ENCODE results near the gene MRTFA.
"Not testable (repeated sequence)": the region's sequence is repeated elsewhere in the genome, so short reads cannot be mapped to it uniquely, and the experiment has no call there.

Gene MRTFA

DNA sequence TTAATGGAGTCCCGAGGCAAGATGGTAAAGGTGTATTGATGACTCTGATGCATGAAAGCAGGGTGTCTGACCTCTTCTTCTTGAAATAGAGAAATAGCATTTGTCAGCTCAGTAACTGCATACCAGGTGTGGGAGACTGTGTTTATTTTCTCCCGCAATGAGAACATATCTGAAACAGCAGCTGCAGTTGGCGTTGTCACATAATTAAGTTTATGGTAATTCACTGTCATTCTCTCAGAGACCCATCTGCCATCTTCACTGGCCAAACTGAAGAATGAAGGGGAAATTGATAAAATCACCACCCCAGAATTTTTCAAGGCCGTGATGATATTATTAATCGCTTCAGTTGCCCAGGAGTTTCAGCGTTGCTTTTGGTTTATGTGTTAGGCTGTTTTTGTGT lies 22.6 kb upstream of the MRTFA start:
- no peak for DNase-seq (ENCODE audit: low spot score)

DNA sequence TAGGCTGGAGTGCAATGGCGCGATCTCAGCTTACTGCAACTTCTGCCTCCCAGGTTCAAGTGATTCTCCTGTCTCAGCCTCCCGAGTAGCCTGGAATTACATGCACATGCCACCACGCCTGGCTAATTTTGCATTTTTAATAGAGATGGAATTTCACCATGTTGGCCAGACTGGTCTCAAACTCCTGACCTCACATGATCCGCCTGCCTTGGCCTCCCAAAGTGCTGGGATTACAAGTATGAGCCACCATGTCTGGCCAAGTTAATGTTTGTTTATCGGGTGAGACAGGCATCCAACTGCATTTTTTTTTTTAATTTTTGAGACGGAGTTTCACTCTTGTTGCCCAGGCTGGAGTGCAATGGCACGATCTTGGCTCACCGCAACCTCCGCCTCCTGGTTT lies 20.1 kb upstream of the MRTFA start:
- not testable (repeated sequence) for DNase-seq (ENCODE audit: low spot score)

DNA sequence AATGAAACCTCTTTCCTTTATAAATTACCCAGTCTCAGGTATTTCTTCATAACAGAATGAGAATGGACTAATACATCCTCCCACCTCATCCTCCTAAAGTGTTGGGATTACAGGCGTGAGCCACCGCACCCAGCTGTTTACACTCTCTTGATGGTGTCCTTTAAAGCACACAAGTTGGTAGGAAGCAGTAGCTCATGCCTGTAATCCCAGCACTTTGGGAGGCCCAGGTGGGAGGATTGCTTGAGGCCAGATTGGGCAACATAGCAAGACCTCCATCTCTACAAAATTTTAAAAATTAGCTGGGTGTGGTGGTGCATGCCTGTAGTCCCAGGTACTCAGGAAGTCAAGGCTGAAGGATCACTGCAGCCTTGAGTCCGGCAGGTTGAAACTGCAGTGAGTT lies 19.4 kb upstream of the MRTFA start:
- not testable (repeated sequence) for DNase-seq (ENCODE audit: low spot score)

DNA sequence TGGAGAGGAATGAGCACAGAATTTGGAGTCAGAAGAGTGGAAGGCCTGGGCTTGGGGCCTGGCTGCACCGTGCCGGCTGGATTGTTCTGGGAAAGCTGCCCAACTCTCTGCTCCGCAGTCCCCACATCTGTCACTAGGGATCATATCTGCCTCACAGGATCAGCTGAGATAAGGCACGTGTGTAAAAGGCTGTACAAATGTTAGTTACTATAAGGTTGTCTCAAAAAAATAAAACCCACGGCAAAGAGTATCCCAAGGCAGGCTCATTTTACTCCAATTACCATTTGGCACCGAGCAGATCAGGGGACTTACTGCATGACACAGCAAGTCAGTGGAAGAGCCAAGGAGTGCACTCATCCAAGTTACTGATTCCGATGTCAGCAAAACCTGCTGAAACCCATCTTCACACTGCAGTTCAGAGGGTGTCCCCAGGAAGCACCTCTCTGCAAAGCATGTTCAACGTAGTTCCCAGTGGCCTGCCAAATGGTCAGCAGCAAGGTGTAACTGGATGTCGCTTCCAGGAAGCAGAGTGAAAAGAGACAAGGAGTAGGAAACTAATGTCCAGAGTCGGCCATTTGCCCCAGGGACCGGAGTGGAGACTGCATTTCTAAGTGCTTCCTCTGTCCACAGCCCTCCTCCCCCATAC lies 18.1 kb upstream of the MRTFA start:
- peak; percentile 79 for DNase-seq (ENCODE audit: low spot score)

DNA sequence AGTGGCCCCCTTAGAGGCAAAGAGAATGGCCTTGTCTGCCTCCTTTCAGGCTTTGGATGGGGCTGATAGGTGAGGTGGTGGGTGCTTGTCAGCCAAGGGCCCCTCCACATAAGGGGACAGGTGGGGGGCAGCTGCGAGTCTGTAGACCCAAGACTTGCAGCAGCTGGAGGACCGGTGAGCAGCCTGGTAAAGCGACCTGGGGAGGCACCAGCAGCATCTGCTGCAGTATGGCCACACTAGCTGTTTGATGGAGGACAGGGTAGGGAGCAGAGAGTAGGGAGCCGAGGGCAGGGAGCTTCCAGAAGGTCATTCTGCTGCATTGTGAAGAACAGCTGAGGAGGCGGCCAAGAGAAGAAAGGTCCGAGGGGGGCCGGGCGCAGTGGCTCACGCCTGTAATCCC lies 16.8 kb upstream of the MRTFA start:
- DNase-seq (ENCODE audit: low spot score), result no peak

DNA sequence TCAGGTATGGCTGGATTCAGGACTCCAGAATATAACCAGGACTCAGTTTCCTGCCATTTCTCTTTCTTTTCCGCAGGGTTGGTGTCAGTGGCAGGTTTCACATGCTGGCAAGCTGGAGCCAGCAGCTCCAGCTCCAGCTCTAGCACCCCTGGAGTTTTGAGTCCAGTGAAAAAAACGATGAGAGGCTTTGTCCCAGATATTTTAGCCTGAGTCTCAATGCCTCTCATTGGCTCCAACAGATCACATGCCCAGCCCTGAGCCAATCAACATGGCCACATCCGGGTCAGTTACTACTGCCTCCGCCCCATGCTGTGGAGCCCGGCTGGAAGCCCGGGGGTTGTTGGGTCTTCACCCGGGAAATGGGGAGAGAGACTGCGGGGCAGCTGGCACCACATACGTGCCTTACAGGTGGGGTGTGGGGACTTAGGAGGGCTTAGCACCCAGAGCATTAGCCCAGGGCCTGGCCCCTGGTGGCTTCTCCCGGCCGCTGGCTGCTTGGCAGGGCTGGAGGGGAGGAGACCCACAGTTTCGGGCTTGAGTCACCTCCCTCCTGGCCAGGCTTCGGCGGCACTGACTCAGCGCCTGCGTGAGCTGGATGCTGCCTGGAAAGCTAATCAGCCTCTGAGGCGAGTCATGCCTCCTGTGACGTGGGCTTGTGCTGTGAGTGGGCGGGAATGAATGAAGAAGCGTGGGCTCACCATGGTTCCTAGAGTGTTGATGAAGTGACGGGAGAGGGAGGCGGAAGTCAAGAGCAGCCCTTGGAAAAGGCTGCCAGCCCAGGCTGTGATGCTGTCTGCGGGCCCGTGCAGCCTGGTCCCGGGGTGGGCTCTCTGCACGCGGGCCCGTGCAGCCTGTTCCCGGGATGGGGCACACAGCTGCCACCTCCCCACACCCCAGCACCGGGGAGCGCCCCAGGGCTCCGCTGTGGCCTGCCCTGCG lies 15.3 kb upstream of the MRTFA start:
- DNase-seq (ENCODE audit: low spot score), result peak; percentile 97

DNA sequence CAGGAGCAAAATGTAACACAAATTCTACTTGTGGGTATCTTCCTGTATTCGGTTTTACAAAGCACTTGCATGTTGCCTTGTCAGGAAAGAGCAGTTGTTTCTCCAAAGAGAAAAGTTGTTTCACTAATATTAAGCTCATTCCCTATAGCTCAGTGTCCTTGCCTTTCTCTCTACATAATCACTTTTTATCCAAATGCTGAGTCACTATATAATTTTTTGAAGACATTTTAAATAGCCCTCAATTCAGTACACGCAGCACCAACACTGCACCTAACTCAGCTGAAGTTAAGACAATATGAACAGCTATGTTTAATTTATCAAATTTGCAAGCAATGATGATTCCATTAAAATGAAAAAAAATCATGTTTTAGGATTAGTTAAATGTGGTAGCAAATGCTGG lies 14.5 kb upstream of the MRTFA start:
- no peak for DNase-seq (ENCODE audit: low spot score)

DNA sequence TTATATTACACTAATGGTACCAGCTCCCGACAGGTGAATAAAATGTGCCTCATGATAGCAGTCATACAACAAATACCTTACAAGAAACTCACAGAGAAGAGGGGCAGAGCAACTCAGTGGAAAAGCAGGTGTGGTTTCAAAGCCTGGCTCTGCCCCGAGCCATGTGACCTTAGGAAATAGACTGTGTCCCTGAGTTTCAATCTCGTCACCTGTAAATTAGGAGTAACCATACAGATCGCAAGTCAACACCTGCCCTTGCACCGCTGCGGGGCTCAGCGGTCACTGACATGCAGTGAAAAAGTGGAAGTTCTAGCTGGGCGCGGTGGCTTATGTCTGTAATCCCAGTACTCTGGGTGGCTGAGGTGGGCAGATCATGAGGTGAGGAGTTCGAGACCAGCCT lies 11.9 kb upstream of the MRTFA start:
- DNase-seq (ENCODE audit: low spot score), result no peak

DNA sequence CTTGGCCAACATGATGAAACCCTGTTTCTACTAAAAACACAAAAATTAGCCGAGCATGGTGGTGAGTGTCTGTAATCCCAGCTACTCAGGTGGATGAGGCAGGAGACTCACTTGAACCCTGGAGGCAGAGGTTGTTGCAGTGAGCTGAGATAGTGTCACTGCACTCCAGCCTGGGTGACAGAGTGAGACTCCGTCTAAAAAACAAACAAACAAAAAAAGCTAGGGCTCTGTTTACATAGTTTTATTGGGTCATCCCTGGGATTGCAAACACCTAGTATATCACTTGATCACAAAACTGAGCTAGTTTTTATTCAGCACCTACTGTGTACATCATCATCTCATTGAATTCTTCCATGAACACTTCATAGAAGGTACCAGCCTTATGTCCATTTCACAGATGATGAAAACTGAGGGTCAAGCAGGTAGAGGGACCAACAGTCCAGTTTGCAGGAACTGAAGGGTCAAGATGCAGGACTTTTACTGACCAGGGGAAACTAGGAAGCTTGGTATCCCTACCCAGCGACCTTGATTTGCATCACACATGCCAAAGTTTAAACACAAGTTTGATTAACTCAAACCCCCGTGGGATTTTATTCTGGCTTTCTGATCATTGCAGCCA lies 9.2 kb upstream of the MRTFA start:
- no peak for DNase-seq (ENCODE audit: low spot score)

DNA sequence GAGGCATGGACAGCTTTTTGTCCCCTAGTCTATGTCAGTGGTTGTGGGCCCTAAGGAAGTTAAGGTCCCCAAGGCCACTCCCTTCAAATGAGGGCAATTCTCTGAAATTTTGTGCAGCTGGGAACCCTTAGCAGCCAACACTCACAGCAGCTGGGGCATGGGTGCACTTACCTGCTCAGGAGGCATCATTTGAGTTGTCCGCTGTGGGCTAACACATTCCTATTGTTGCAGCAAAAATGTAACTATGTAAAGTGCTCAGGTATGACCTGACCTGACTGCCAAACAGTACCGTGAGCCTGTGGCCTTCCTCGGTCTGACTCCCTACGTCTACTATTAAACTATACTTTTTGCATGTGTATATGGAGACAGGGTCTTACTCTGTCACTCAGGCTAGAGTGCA lies 5.8 kb upstream of the MRTFA start:
- DNase-seq (ENCODE audit: low spot score), result no peak

DNA sequence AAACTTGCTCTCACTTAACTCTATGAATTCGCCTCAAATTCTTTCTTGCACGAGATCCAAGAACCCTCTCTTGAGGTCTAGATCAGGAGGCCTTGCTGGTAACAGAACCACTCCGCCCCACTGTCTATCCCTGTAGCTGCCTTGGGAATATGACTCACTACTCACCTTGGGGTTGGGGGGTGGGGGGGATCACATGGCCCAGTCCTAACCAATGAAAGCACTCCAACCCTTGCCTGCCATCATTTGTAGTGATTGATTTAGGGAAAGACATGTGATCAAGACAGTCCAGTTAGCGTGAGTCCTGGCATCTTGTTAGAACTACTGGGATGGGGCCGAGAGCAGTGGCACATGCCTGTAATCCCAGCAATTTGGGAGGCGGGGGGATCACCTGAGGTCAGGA lies 4.8 kb upstream of the MRTFA start:
- no peak for DNase-seq (ENCODE audit: low spot score)

DNA sequence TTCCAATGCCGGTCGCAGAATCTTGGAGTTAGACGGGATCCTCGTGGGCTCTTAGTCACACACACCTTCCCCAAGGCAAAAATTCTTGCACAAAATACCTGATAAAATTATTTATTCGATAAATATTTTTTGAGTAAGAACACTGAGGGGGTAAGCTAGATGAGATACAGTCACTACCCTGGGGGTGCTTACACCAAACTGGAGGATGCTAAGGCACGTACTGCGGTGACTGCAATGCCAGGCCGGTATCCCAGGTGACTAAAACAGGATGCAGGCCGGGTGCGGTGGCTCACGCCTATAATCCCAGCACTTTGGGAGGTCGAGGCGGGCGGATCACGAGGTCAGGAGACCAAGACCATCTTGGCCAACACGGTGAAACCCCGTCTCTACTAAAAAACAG lies 1.7 kb upstream of the MRTFA start:
- no peak for DNase-seq (ENCODE audit: low spot score)

DNA sequence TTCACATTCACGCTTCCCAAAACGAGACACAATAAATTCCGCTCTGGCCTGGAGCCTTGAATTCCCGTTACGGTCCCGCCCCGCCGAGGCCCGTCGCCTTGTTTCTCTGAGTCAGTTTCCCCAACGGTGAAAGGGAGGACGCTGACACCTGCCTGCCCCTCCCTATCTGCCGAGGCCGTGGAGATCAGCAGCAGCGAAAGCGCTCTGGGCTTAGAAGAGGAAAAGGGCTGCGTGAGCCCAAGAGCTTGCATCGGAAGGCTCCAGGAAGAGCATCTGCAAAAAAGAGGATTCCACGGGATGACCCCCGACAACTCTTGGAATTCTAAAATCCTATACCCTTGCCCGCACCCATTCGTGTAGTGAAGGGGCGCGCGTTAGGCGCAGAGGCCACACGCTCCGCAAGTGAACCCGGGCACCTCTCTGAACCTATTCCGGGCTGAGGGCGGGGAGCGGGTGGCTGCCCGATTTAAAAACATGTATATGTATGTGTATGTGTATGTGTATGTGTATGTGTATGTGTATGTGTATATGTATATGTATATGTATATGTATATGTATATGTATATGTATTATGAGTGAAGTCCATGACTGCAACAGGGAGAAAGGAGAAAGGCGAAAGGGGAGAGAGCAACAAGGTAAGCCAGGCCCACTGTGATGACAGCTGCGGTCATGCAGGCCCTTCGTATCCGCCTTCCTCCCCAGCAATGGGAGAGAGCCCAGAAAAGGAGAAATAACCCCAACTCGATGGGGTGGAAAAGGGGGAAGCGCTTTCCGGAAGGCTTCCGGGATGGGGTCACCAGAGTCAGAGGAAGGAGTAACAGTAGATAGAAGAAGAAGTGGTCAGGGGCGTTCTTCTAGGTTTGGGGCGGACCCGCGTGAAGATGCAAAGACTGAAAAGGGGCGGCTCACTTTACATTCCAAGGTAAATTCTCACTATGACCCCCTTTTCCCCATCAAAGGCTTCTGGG lies 948 bp upstream of the MRTFA start:
- DNase-seq (ENCODE audit: low spot score), result no peak

DNA sequence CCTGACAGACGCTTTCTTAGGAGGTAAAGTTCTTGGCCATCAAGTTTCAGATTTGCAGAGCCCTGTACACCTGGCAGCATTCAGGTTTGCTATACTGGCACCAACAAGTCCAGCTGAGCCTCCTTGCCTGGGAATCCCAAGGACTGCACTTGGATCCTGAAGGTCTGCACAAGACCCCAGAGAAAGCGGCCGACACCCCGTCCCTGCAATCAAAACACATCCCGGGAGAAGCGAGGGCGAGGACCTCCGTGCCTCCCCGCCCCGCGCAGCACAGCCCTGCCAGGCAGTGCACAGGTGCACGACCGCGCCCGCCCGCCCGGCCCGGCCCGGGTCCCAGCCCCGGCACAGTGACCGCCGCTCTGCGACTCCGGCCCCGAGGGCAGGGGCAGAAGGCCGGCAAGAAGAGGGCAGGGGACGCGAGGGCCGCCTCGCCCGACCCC lies 559 bp downstream of the MRTFA start:
- DNase-seq (ENCODE audit: low spot score), result no peak

DNA sequence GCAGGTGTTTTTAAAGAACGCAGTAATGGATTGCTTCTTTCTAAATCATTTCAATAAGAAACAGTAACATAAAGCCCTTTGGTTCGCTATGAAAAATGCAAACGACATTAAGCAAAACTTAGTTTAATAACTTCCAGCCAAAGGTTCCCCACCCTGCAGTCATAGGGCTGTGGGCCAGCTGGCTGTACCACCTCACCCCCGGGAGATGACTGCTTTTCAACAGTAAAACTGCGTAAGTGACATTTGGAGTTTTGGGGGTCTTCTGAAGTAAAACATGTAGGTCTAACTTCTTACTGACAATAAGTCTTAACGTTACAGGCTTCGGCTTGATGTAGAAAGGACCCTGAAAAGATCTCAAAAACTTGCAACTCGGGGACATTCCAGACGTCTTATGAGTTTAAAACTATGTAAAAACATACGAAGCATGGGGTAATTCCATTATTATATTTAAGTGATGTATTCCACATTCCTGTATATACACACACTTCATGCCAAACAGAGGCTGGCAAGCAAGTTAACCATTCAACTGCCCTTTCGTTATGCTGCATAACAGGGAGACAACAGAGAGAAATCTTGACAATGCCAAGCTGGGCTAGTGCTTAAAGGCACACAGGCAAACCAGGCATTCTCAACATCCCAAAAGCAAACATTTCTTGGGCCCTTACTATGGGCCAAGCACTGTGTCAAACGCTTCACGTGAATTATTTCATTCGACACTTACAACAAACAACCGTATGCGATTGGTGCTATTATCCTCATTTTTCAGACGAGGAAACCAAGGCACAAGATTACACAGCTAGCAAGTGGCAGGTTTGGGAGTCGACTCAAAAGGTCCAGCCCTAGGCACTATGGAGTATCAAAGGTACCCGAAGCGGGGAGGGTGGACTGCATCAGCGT lies 1.2 kb downstream of the MRTFA start:
- DNase-seq (ENCODE audit: low spot score), result no peak

DNA sequence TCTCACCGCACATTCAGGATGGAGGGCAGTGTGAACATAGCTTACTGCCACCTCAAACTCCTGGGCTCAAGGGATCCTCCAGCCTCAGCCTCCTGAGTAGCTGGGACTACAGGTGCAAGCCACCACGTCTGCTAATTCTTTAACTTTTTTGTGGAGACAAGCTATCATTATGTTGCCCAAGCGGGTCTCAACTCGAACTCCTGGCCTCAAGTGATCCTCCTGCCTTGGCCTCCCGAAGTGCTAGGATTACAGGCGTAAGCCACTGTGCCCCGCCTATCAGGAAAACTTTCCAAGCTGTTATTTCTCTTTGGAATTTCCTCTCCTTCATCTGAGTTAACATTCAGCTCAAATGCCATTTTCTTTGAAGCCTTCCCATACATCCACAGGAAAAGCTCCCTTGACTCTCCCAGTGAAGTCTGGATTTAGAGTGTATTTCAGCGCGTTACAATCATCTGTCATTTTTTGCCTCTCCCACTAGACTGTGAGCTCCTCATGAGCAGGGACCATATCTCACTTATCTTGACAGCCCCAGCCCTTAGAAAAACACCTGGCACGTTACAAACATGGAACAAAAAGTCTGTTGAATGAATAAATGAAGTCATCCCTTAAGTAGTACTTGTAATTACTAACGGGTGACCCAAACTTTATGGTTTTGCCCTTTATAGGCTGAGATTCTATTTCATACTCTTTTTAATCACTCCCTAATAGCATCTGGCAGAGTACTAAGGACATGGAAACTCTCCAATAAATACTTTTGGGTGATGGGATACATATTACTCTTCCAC lies 2.2 kb downstream of the MRTFA start:
- DNase-seq (ENCODE audit: low spot score), result no peak

DNA sequence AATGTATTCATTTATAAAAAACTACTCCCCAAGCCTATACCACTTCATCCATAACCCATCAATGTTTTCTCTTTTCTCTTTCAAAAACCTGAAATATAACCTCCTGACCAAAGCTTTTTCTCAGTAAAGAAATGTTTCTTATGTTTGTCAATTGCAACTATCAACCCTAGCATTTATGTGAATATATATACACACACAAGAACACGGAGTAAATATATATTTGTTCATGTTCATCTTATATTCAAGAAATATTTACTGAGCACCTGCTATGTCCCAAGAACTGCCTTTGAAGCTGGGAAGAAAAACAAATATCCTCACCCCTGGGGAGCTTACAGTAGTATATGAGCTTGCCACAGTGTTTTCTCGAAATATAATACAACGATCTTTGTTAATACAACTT lies 3.5 kb downstream of the MRTFA start:
- no peak for DNase-seq (ENCODE audit: low spot score)

DNA sequence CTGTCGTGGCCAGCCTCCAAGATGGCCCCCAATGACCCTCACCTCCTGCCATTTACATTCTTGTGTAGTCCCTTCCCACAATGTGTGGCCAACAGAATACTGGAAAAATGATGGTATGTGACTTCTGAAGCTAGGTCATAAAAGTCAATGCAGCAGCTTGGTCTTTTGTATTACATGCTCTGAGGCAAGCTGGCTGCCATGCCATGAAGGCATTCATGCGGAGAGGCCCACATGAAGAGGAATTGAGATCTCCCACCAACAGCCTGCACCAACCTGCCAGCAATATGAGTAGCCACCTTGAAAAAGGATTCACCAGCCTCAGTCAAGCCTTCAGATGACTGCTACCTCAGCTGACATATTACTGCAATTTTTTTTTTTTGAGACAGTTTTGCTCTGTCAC lies 4.6 kb downstream of the MRTFA start:
- no peak for DNase-seq (ENCODE audit: low spot score)

DNA sequence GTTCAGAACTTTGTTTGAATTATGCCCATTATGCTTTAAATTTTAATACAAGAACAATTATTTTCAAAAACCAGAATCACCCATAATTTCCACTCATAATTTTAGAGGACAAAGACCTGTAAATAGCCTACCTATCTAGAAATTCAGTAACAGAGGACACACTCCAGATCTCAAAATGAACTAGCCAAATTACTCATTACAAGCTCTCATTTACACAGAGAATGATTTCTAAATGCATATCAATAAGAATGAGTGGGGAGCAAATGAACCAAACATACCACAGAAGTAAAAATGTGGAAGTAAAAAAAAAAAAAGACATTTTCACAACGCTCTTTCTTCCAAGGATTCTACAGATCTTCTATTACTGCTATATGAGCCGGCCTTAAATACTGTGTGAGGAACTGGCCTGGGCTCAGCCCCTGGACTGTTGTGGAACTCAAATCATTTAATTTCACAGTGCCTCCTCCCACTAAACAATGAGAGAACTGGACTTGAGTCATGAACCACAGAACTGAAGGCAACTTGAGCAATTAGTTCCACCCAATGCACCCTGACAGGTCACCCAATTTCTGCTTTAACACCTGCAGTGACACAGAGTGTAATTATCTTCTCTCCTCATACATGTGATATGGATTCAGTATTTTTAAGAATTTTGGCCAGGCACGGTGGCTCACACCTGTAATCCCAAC lies 8.0 kb downstream of the MRTFA start:
- no peak for DNase-seq (ENCODE audit: low spot score)
